GM23248 (cell line): ENCODE data around the gene SLC4A3. TPM values are rescaled to one million over a fixed set of nuclear protein-coding genes. Genes with fewer than 3 reads are reported as not detected.

ENCODE experiments used
- DNase-seq: peaks from one replicate; pipeline ENCODE4 v3.0.0-alpha.2; 2015
- H2AFZ ChIP-seq: fragments of 200-600 bp; sonication (generic); 2 replicates; pipeline ENCODE4 v1.6.1; 2016; ENCODE audit warnings: antibody characterized with exemption
- H3F3A ChIP-seq: fragments of 200-600 bp; sonication (generic); 2 replicates; pipeline ENCODE4 v1.6.1; 2016; ENCODE audit warnings: mild to moderate bottlenecking, antibody characterized with exemption, mixed run types; ENCODE audit not compliant: insufficient read depth
- H3K27ac ChIP-seq: fragments of 200-600 bp; sonication (generic); 2 replicates; pipeline ENCODE4 v1.5.1; 2016; ENCODE audit warnings: mild to moderate bottlenecking
- H3K27me3 ChIP-seq: fragments of 200-600 bp; sonication (generic); replicated peaks from 2 replicates; pipeline ENCODE4 v1.6.1; 2016; ENCODE audit warnings: mild to moderate bottlenecking; ENCODE audit not compliant: insufficient read depth
- H3K36me3 ChIP-seq: fragments of 200-600 bp; sonication (generic); 2 replicates; pipeline ENCODE4 v1.6.1; 2016; ENCODE audit warnings: low read depth, mild to moderate bottlenecking
- H3K4me1 ChIP-seq: fragments of 200-600 bp; sonication (generic); 2 replicates; pipeline ENCODE4 v1.6.1; 2016; ENCODE audit warnings: mild to moderate bottlenecking; ENCODE audit not compliant: insufficient read depth
- H3K4me2 ChIP-seq: fragments of 200-600 bp; sonication (generic); one replicate; pipeline ENCODE4 v1.6.1; 2016; ENCODE audit warnings: mild to moderate bottlenecking; ENCODE audit not compliant: unreplicated experiment
- H3K4me3 ChIP-seq: fragments of 200-600 bp; sonication (generic); 2 replicates; pipeline ENCODE4 v1.5.1; 2016; ENCODE audit warnings: mild to moderate bottlenecking
- H3K79me2 ChIP-seq: fragments of 200-600 bp; sonication (generic); 2 replicates; pipeline ENCODE4 v1.6.1; 2016; ENCODE audit warnings: mild to moderate bottlenecking; ENCODE audit not compliant: insufficient read depth
- H3K9ac ChIP-seq: fragments of 200-600 bp; sonication (generic); 2 replicates; pipeline ENCODE4 v1.6.1; 2016; ENCODE audit warnings: mild to moderate bottlenecking
- H3K9me2 ChIP-seq: fragments of 200-600 bp; sonication (generic); 2 replicates; pipeline ENCODE4 v1.6.1; 2016; ENCODE audit warnings: mixed run types, mild to moderate bottlenecking, moderate library complexity; ENCODE audit not compliant: insufficient read depth
- H3K9me3 ChIP-seq: fragments of 200-600 bp; sonication (generic); one replicate; pipeline ENCODE4 v1.6.1; 2017; ENCODE audit warnings: low read depth
- H4K20me1 ChIP-seq: fragments of 200-600 bp; sonication (generic); 2 replicates; pipeline ENCODE4 v1.6.0; 2016; ENCODE audit not compliant: insufficient read depth
- EZH2 ChIP-seq: fragments of 200-600 bp; sonication (generic); IDR thresholded peaks from 2 replicates; pipeline ENCODE4 v1.6.1; 2018; ENCODE audit warnings: antibody characterized with exemption, mild to moderate bottlenecking; ENCODE audit not compliant: insufficient read depth, poor library complexity, severe bottlenecking
- EZH2phosphoT487 ChIP-seq: fragments of 200-600 bp; sonication (generic); IDR thresholded peaks from 2 replicates; pipeline ENCODE4 v1.6.1; 2018; ENCODE audit warnings: antibody characterized with exemption, moderate library complexity, mild to moderate bottlenecking, low read depth; ENCODE audit not compliant: insufficient read depth
- WGBS, 2 experiments: methylation state at CpG; one replicate each; pipeline ENCODE4 v1.1.6; 2015 to 2017; ENCODE audit warnings: low lambda C conversion rate in 2 of 2, low coverage in 1 of 2; ENCODE audit errors: missing lambda C conversion rate in 2 of 2; 5-methylcytosine and 5-hydroxymethylcytosine counted together
- in situ Hi-C: fragments of 300-500 bp; cut with MboI; formaldehyde crosslinking; loops from 2 replicates; pipeline ENCODE4 v1.15.0; 2020
- polyA plus RNA-seq: library from polyadenylated mRNA; unstranded; fragments of >200 nt; fragmentation: Nextera tagmentation; extraction: Ambion mirVana; gene quantifications from 2 replicates; pipeline ENCODE4 v1.2.1, GENCODE V29; 2016
- small RNA-seq: library from RNA; depleted of rRNA; stranded (forward); fragments of <200 nt; gene quantifications from one replicate; pipeline ENCODE3, GENCODE V24; 2014; ENCODE audit warnings: low read depth, low replicate concordance
- total RNA-seq: library from RNA; depleted of rRNA; stranded (reverse); fragments of >200 nt; shearing (Covaris generic); gene quantifications from 2 replicates; pipeline ENCODE4 v1.2.3, GENCODE V29; 2014; rRNA removed

Gene SLC4A3
- total and polyA plus RNA-seq, 2 experiments from 2014 or later, result 0.54 to 0.79 TPM

DNA sequence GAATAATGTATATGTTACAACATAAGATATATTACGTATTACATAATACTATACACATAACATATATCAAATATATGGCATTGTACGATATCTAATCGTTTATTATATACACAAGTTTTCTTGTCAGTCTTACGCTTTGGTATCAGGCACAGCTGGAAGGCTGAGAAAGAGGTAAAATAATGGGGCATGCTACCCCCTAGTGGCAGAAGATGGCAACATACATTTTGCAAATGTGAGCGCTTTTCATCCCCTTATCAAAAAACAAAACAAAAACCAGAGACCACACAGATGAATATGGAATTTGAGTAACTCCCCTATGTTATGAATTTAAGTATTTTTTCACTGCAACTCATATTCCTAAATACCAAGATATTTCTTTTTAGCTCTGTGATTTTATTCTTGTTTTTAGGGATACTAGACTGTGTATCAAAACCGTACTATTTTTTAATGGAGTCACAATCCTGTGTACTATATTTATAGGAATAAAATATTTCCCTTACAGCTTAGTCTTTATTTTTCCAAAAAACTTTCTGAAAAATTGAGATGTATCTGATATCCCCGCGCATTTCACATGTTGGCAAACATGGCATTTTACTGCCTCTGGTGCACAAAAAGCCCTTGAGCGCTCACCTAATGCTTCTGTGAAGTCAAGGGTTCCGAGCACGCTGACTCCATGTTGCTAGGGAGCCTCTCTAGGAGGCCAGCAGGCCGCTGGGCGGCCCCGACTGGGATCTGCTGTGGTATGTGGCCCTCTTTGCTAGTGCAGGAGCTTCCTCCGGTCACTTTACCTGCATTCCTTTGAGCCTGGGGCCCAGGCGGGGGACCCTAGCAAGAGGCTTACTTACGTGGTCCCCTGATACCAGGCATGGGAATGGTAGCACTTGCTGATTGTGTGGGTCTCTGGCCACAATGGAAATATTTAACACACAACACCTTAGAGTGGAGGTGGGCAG is 62.5 kb downstream of the SLC4A3 start:
- Histone ChIP-seq H3K4me1 (peaks cover under 1% of the 10 kb centered on the region; the same call in 1 of the 2 replicates), H3K9ac (no peak overlapping the region)
- in situ Hi-C loops, result no loop called here

DNA sequence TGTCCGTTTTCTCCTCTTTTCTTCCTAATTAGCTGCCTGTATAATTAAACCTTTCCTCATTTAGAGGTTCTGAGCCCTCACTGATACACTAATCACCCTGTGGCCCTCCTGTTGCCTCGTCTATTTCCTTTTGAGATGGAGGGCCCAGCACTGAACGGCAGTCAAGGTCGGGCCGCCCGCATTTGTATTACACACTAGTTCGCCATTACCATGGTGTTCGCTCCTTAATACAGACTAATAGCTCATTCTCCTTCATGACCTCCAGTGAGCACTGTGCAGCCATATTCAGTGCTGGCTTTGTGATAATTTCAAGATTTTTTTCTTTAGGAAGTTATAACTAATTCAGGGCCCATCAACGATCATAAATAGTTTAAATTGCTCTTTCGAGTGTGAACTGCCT is 64.1 kb downstream of the SLC4A3 start:
- TF ChIP-seq EZH2, result no peak
- no peak for TF ChIP-seq EZH2phosphoT487
- Histone ChIP-seq H3K27ac (no peak overlapping the region), H3F3A (peaks cover 5% of the 10 kb centered on the region; the same call in 1 of the 2 replicates), H3K4me1 (no peaks in the 10 kb centered on the region; the same call in 1 of the 2 replicates), H3K79me2 (no peaks in the 10 kb centered on the region), H3K9me2 (no peaks in the 10 kb centered on the region), H3K4me2 (no peak overlapping the region), H2AFZ (no peak overlapping the region), H3K9ac (no peak overlapping the region), H3K36me3 (no peaks in the 10 kb centered on the region), H3K4me3 (no peak overlapping the region), H4K20me1 (no peaks in the 10 kb centered on the region), H3K27me3 (peaks cover 22% of the 10 kb centered on the region), H3K9me3 (no peaks in the 10 kb centered on the region)
- in situ Hi-C loops, result no loop called here
- no peak for DNase-seq
- WGBS, 2 experiments, result 69 to 71% methylated on average over 10 of the region's 10 CpGs

More for the DNA sequence above, 62.5 kb downstream of the SLC4A3 start:
- no peaks in the 10 kb centered on the region for H3K79me2 ChIP-seq
- H2AFZ ChIP-seq, result no peak overlapping the region
- H3K9me2 ChIP-seq, result no peaks in the 10 kb centered on the region
- H3K4me2 ChIP-seq, result no peak overlapping the region
- no peaks in the 10 kb centered on the region for H3K36me3 ChIP-seq
- no peaks in the 10 kb centered on the region for H3K9me3 ChIP-seq
- no peak for TF ChIP-seq EZH2phosphoT487
- TF ChIP-seq EZH2, result no peak
- 32 to 35% methylated on average over 17 of the region's 17 CpGs for WGBS, 2 experiments
- peaks cover 5% of the 10 kb centered on the region; the same call in 1 of the 2 replicates for H3F3A ChIP-seq
- H4K20me1 ChIP-seq, result no peaks in the 10 kb centered on the region
- H3K27ac ChIP-seq, result no peak overlapping the region
- DNase-seq, result peak; percentile 70
- H3K4me3 ChIP-seq, result no peak overlapping the region
- peaks cover 12% of the 10 kb centered on the region; the same call in 1 of the 2 replicates for H3K27me3 ChIP-seq

Small RNA genes within 50 kb of the gene (small RNA-seq; reads per million reads assigned to genes)
- not detected for gene RN7SKP213

Other genes starting within 250 kb of the SLC4A3 start
- gene DNPEP, start 239.7 kb upstream of the SLC4A3 start, total RNA-seq, result 79.8 and 84.5 TPM in 2 replicates
- gene DNPEP, start 239.7 kb upstream of the SLC4A3 start, polyA plus RNA-seq, result 54.5 and 57.5 TPM in 2 replicates
- 0.51 and 2.7 TPM in 2 replicates for gene DES, start 209.3 kb upstream of the SLC4A3 start, total RNA-seq
- gene DES, start 209.3 kb upstream of the SLC4A3 start, polyA plus RNA-seq, result 0.75 and 1.1 TPM in 2 replicates
- gene SPEG, start 192.8 kb upstream of the SLC4A3 start, total RNA-seq, result 26.5 and 32.1 TPM in 2 replicates
- 6.8 and 9.4 TPM in 2 replicates for gene SPEG, start 192.8 kb upstream of the SLC4A3 start, polyA plus RNA-seq
- gene GMPPA, start 128.7 kb upstream of the SLC4A3 start, total RNA-seq, result 60.6 and 72.2 TPM in 2 replicates
- 64.4 and 65.6 TPM in 2 replicates for gene GMPPA, start 128.7 kb upstream of the SLC4A3 start, polyA plus RNA-seq
- 0.13 and 0.43 TPM in 2 replicates for gene ASIC4, start 113.1 kb upstream of the SLC4A3 start, total RNA-seq
- not detected in 2 replicates for gene ASIC4, start 113.1 kb upstream of the SLC4A3 start, polyA plus RNA-seq
- 526 and 533 TPM in 2 replicates for gene CHPF, start 83.8 kb upstream of the SLC4A3 start, total RNA-seq
- gene CHPF, start 83.8 kb upstream of the SLC4A3 start, polyA plus RNA-seq, result 174 and 179 TPM in 2 replicates
- 5.8 and 6.2 TPM in 2 replicates for gene TMEM198, start 83.6 kb upstream of the SLC4A3 start, total RNA-seq
- 1.7 and 2.2 TPM in 2 replicates for gene TMEM198, start 83.6 kb upstream of the SLC4A3 start, polyA plus RNA-seq
- 68.7 and 84.9 TPM in 2 replicates for gene OBSL1, start 56.1 kb upstream of the SLC4A3 start, total RNA-seq
- 12.8 and 13.8 TPM in 2 replicates for gene OBSL1, start 56.1 kb upstream of the SLC4A3 start, polyA plus RNA-seq
- gene INHA, start 55.3 kb upstream of the SLC4A3 start, total RNA-seq, result 0.11 TPM in 1 of 2 replicates, not detected in the other
- 0.19 and 0.36 TPM in 2 replicates for gene INHA, start 55.3 kb upstream of the SLC4A3 start, polyA plus RNA-seq
- 10.5 and 13.9 TPM in 2 replicates for gene STK11IP, start 29.8 kb upstream of the SLC4A3 start, total RNA-seq
- gene STK11IP, start 29.8 kb upstream of the SLC4A3 start, polyA plus RNA-seq, result 7.3 and 7.9 TPM in 2 replicates